Measurements from ENCODE around the gene APPL2. TPM values are rescaled to one million over a fixed set of nuclear protein-coding genes. Genes with fewer than 3 reads are reported as not detected.

Gene APPL2
- total RNA-seq, 1 experiment from 2014 or later, result 16.1 TPM

GRCh38 chr12:105162174-105162573 lies 73.8 kb downstream of the APPL2 start (continued):
- no peak for TF ChIP-seq TCF7 (CRISPR knock-in tag; IDR thresholded peaks at IDR 0.05; ENCODE audit: low read depth)
- no peak for TF ChIP-seq TP53 (CRISPR knock-in tag; IDR thresholded peaks at IDR 0.05)
- no peak for TF ChIP-seq SOX15 (CRISPR knock-in tag; IDR thresholded peaks at IDR 0.05)

- peaks cover 68% of the 10 kb centered on the region for H3K36me3 Mint-ChIP-seq
- POLR2A ChIA-PET, result no interaction called here
- no peak overlapping the region for H3K4me3 Mint-ChIP-seq
- 0 out of 2 replicates have a peak, but pooled peaks cover 4% of the 10 kb centered on the region for H3K9me3 Mint-ChIP-seq
- no peak for ATAC-seq
- H3K4me1 Mint-ChIP-seq, result peaks cover 13% of the 10 kb centered on the region
- CTCF ChIA-PET, result no interaction called here
- no peak for TF ChIP-seq NFYB (CRISPR knock-in tag; conservative IDR thresholded peaks at IDR 0.05; ENCODE audit: low read depth)
- no peak for TF ChIP-seq ATF6 (CRISPR knock-in tag; IDR thresholded peaks at IDR 0.05)
- no peak for TF ChIP-seq NFATC4 (CRISPR knock-in tag; IDR thresholded peaks at IDR 0.05)
- no peak for TF ChIP-seq USF1 (CRISPR knock-in tag; IDR thresholded peaks at IDR 0.05)
- TF ChIP-seq ATF3 (CRISPR knock-in tag; conservative IDR thresholded peaks at IDR 0.05), result no peak
- no peak for TF ChIP-seq FOXP1 (CRISPR knock-in tag; IDR thresholded peaks at IDR 0.05; ENCODE audit: borderline replicate concordance)
- TF ChIP-seq STAT6 (CRISPR knock-in tag; conservative IDR thresholded peaks at IDR 0.05; ENCODE audit: low read depth), result no peak
- TF ChIP-seq PRRX2 (CRISPR knock-in tag; IDR thresholded peaks at IDR 0.05), result no peak
- no peak for TF ChIP-seq ZNF423 (CRISPR knock-in tag; IDR thresholded peaks at IDR 0.05)
- no peak for TF ChIP-seq ZNF425 (CRISPR knock-in tag; conservative IDR thresholded peaks at IDR 0.05)
- TF ChIP-seq JAZF1 (CRISPR knock-in tag; IDR thresholded peaks at IDR 0.05), result no peak
- TF ChIP-seq ZBTB43 (CRISPR knock-in tag; IDR thresholded peaks at IDR 0.05), result no peak
- no peak for TF ChIP-seq AR (CRISPR knock-in tag; IDR thresholded peaks at IDR 0.05)
- TF ChIP-seq SMAD3 (CRISPR knock-in tag; IDR thresholded peaks at IDR 0.05; ENCODE audit: borderline replicate concordance), result no peak
- peak overlapping the region; percentile 9 for H3K27ac Mint-ChIP-seq
- no peaks in the 10 kb centered on the region for H3K27me3 Mint-ChIP-seq (ENCODE audit: low read depth)
- DNase-seq (ENCODE audit: low spot score), result no peak
These were observed 77.1 kb downstream of the APPL2 start for GRCh38 chr12:105158876-105159275.
